GM18873 (cell line): ENCODE measurements around the gene PODN.

Experiments
- ATAC-seq: cut with Tn5 transposase; IDR thresholded peaks from one replicate; pipeline ENCODE4 v1.9.1; 2021; ENCODE audit warnings: mild to moderate bottlenecking, moderate library complexity, moderate number of reproducible peaks; ENCODE audit not compliant: unreplicated experiment, low FRiP score

The PODN gene

GRCh38 chr1:53087332-53088285 lies 25.6 kb downstream of the PODN start:
- no peak for ATAC-seq

GRCh38 chr1:53088616-53089300 lies 26.7 kb downstream of the PODN start:
- ATAC-seq = no peak

GRCh38 chr1:53089478-53090226 lies 27.6 kb downstream of the PODN start:
- no peak for ATAC-seq

GRCh38 chr1:53090227-53091147 lies 28.5 kb downstream of the PODN start:
- ATAC-seq = no peak

GRCh38 chr1:53091841-53092645 lies 30.0 kb downstream of the PODN start:
- ATAC-seq = no peak

- ATAC-seq = no peak
Measured at GRCh38 chr1:53092659-53093450, 30.8 kb downstream of the PODN start.

GRCh38 chr1:53093451-53093754 lies 31.4 kb downstream of the PODN start:
- no peak for ATAC-seq

- ATAC-seq = no peak
Measured at GRCh38 chr1:53093778-53094532, 31.9 kb downstream of the PODN start.

GRCh38 chr1:53094533-53094919 lies 32.5 kb downstream of the PODN start:
- ATAC-seq = no peak

- ATAC-seq = no peak
Measured at GRCh38 chr1:53104289-53104913, 42.4 kb downstream of the PODN start.

- ATAC-seq = no peak
Measured at GRCh38 chr1:53107090-53107489, 45.1 kb downstream of the PODN start.

- no peak for ATAC-seq
Measured at GRCh38 chr1:53107570-53108322, 45.7 kb downstream of the PODN start.

GRCh38 chr1:53108646-53109580 lies 46.9 kb downstream of the PODN start:
- no peak for ATAC-seq

GRCh38 chr1:53110370-53111072 lies 48.5 kb downstream of the PODN start:
- ATAC-seq = no peak

- ATAC-seq = no peak
Measured at GRCh38 chr1:53111073-53111556, 49.1 kb downstream of the PODN start.
